ENCODE results near the gene LMF1. TPM values are rescaled to one million over a fixed set of nuclear protein-coding genes. Genes with fewer than 3 reads are reported as not detected.

Gene LMF1
- total RNA-seq, 2 experiments from 2014 or later, result 11.4 to 29.6 TPM

- no peaks in the 10 kb centered on the region for H3K36me3 Mint-ChIP-seq
- CTCF ChIA-PET, result no interaction called here
- no peaks in the 10 kb centered on the region for H3K9me3 Mint-ChIP-seq (ENCODE audit: low read depth)
- no peak for ATAC-seq
- DNase-seq, result no peak
- peaks cover 12% of the 10 kb centered on the region for H3K27me3 Mint-ChIP-seq
- peaks cover 3% of the 10 kb centered on the region for H3K4me1 Mint-ChIP-seq
- H3K4me3 Mint-ChIP-seq, result no peak overlapping the region
- no peak overlapping the region for H3K27ac Mint-ChIP-seq
These were observed 38.8 kb upstream of the LMF1 start for GRCh38 chr16:1009358-1010150.

GRCh38 chr16:1008085-1008484 is 37.3 kb upstream of the LMF1 start:
- Mint-ChIP-seq H3K27ac (no peak overlapping the region), H3K4me3 (no peak overlapping the region), H3K36me3 (no peaks in the 10 kb centered on the region), H3K4me1 (peaks cover 15% of the 10 kb centered on the region), H3K27me3 (peaks cover 12% of the 10 kb centered on the region), H3K9me3 (ENCODE audit: low read depth) (no peaks in the 10 kb centered on the region)
- ATAC-seq (no peak), DNase-seq (no peak)
- CTCF ChIA-PET, result no interaction called here

- Mint-ChIP-seq H3K27me3 (peaks cover 17% of the 10 kb centered on the region), H3K4me3 (no peak overlapping the region), H3K4me1 (peaks cover 23% of the 10 kb centered on the region), H3K36me3 (no peaks in the 10 kb centered on the region), H3K27ac (no peak overlapping the region), H3K9me3 (ENCODE audit: low read depth) (no peaks in the 10 kb centered on the region)
- no peak for ATAC-seq
- DNase-seq, result no peak
- CTCF ChIA-PET, result no interaction called here
These were observed 36.6 kb upstream of the LMF1 start for GRCh38 chr16:1007284-1007850.

- no peak overlapping the region for H3K27ac Mint-ChIP-seq
- CTCF ChIA-PET, result no interaction called here
- ATAC-seq (no peak), DNase-seq (no peak)
- H3K36me3 Mint-ChIP-seq, result no peaks in the 10 kb centered on the region
- no peaks in the 10 kb centered on the region for H3K9me3 Mint-ChIP-seq (ENCODE audit: low read depth)
- peaks cover 20% of the 10 kb centered on the region for H3K27me3 Mint-ChIP-seq
- H3K4me3 Mint-ChIP-seq, result no peak overlapping the region
- H3K4me1 Mint-ChIP-seq, result peaks cover 23% of the 10 kb centered on the region
These were observed 36.0 kb upstream of the LMF1 start for GRCh38 chr16:1006781-1007180.

GRCh38 chr16:1005286-1005685 is 34.5 kb upstream of the LMF1 start:
- ATAC-seq, result no peak
- Mint-ChIP-seq H3K4me3 (no peak overlapping the region), H3K9me3 (ENCODE audit: low read depth) (no peaks in the 10 kb centered on the region), H3K27me3 (peaks cover 26% of the 10 kb centered on the region), H3K36me3 (no peaks in the 10 kb centered on the region), H3K4me1 (peaks cover 25% of the 10 kb centered on the region), H3K27ac (no peak overlapping the region)
- CTCF ChIA-PET, result no interaction called here
- DNase-seq, result no peak

- ATAC-seq, result peak; percentile 70
- Mint-ChIP-seq H3K36me3 (no peaks in the 10 kb centered on the region), H3K9me3 (ENCODE audit: low read depth) (no peaks in the 10 kb centered on the region), H3K27me3 (peaks cover 29% of the 10 kb centered on the region), H3K27ac (peak overlapping the region; percentile 84), H3K4me1 (peaks cover 25% of the 10 kb centered on the region), H3K4me3 (peak overlapping the region; percentile 59)
- CTCF ChIA-PET, result interaction anchor here (0.7 to 1.3 kb wide), 2 partner anchors 40 to 90 kb away, joined by 3 read pairs; no protein-coding TSS in a partner anchor
- peak; percentile 77 for DNase-seq
These were observed 32.9 kb upstream of the LMF1 start for GRCh38 chr16:1003391-1004347.

GRCh38 chr16:1002399-1003166 is 31.8 kb upstream of the LMF1 start:
- Mint-ChIP-seq H3K27me3 (peaks cover 37% of the 10 kb centered on the region), H3K36me3 (no peaks in the 10 kb centered on the region), H3K4me3 (no peak overlapping the region), H3K27ac (no peak overlapping the region), H3K4me1 (peaks cover 31% of the 10 kb centered on the region), H3K9me3 (ENCODE audit: low read depth) (no peaks in the 10 kb centered on the region)
- ATAC-seq (peak; percentile 48), DNase-seq (peak; percentile 78)
- CTCF ChIA-PET, result interaction anchor here (1.5 kb wide), 1 partner anchor 55 kb away, joined by 5 read pairs; no protein-coding TSS in a partner anchor

GRCh38 chr16:1001096-1001495 is 30.3 kb upstream of the LMF1 start:
- ATAC-seq (no peak), DNase-seq (no peak)
- Mint-ChIP-seq H3K27ac (no peak overlapping the region), H3K4me1 (peaks cover 33% of the 10 kb centered on the region), H3K9me3 (ENCODE audit: low read depth) (no peaks in the 10 kb centered on the region), H3K27me3 (peaks cover 46% of the 10 kb centered on the region), H3K4me3 (no peak overlapping the region), H3K36me3 (no peaks in the 10 kb centered on the region)
- CTCF ChIA-PET, result interaction anchor here (1.5 kb wide), 1 partner anchor 57 kb away, joined by 5 read pairs; no protein-coding TSS in a partner anchor

- Mint-ChIP-seq H3K4me1 (peaks cover 33% of the 10 kb centered on the region), H3K27me3 (peaks cover 46% of the 10 kb centered on the region), H3K36me3 (no peaks in the 10 kb centered on the region), H3K4me3 (no peak overlapping the region), H3K27ac (no peak overlapping the region), H3K9me3 (ENCODE audit: low read depth) (no peaks in the 10 kb centered on the region)
- CTCF ChIA-PET, result no interaction called here
- ATAC-seq (no peak), DNase-seq (no peak)
These were observed 29.8 kb upstream of the LMF1 start for GRCh38 chr16:1000608-1001007.

- Mint-ChIP-seq H3K36me3 (no peaks in the 10 kb centered on the region), H3K4me1 (peaks cover 31% of the 10 kb centered on the region), H3K27me3 (peaks cover 52% of the 10 kb centered on the region), H3K4me3 (no peak overlapping the region), H3K27ac (no peak overlapping the region), H3K9me3 (ENCODE audit: low read depth) (no peaks in the 10 kb centered on the region)
- CTCF ChIA-PET, result no interaction called here
- DNase-seq (no peak), ATAC-seq (no peak)
These were observed 28.9 kb upstream of the LMF1 start for GRCh38 chr16:999677-1000076.

- Mint-ChIP-seq H3K9me3 (ENCODE audit: low read depth) (no peaks in the 10 kb centered on the region), H3K27ac (no peak overlapping the region), H3K27me3 (peaks cover 52% of the 10 kb centered on the region), H3K36me3 (no peaks in the 10 kb centered on the region), H3K4me3 (no peak overlapping the region), H3K4me1 (peaks cover 22% of the 10 kb centered on the region)
- ATAC-seq (no peak), DNase-seq (no peak)
- CTCF ChIA-PET, result interaction anchor here (2.1 kb wide), 1 partner anchor 105 kb away, joined by 4 read pairs; no protein-coding TSS in a partner anchor
These were observed 27.8 kb upstream of the LMF1 start for GRCh38 chr16:998615-999014.

- CTCF ChIA-PET, result interaction anchor here (2.1 kb wide), 1 partner anchor 105 kb away, joined by 4 read pairs; no protein-coding TSS in a partner anchor
- no peaks in the 10 kb centered on the region for H3K9me3 Mint-ChIP-seq (ENCODE audit: low read depth)
- peaks cover 52% of the 10 kb centered on the region for H3K27me3 Mint-ChIP-seq
- ATAC-seq (no peak), DNase-seq (no peak)
- no peak overlapping the region for H3K27ac Mint-ChIP-seq
- H3K4me3 Mint-ChIP-seq, result no peak overlapping the region
- no peaks in the 10 kb centered on the region for H3K36me3 Mint-ChIP-seq
- peaks cover 19% of the 10 kb centered on the region for H3K4me1 Mint-ChIP-seq
These were observed 27.4 kb upstream of the LMF1 start for GRCh38 chr16:998211-998610.

Data from activated CD8-positive, alpha-beta memory T cell treated with anti-CD3 and anti-CD28 coated beads, Interleukin-2, amount 10 ng/mL, durations not matched to agents 7 days and 5 days (primary cell).